Tibial artery (tissue), 4 donors: Measurements from ENCODE around the gene SESN2.
A peak's percentile ranks its signal among the peaks of the same experiment; 100 is the strongest.

ENCODE experiments used
- DNase-seq, 2 donors: peaks; one replicate each; pipeline ENCODE4 v3.0.0-alpha.2; 2019
- H3K27ac ChIP-seq, 2 donors: fragments of 200-600 bp; sonication (generic) in 1 of 2; 1 replicate in 1 of 2; 2 replicates in 1 of 2; pipeline ENCODE4 v1.5.1; 2018 to 2019; ENCODE audit warnings: mild to moderate bottlenecking in 1 of 2
- H3K27me3 ChIP-seq, 2 donors: fragments of 200-600 bp; sonication (generic) in 1 of 2; one replicate each; pipeline versions ENCODE4 v1.5.1 to v1.6.0; 2016 to 2019
- H3K36me3 ChIP-seq, 3 donors: fragments of 200-600 bp; sonication (generic) in 2 of 3; one replicate each; pipeline ENCODE4 v1.5.1; 2016 to 2019; ENCODE audit warnings: mild to moderate bottlenecking in 2 of 3
- H3K4me1 ChIP-seq, 4 donors: fragments of 200-600 bp; sonication (generic) in 2 of 4; 1 replicate in 3 of 4; 2 replicates in 1 of 4; pipeline ENCODE4 v1.5.1; 2016 to 2019
- H3K4me3 ChIP-seq, 2 donors: fragments of 200-600 bp; sonication (generic) in 1 of 2; 1 replicate in 1 of 2; 2 replicates in 1 of 2; pipeline ENCODE4 v1.5.1; 2018 to 2019; ENCODE audit warnings: mild to moderate bottlenecking in 2 of 2
- H3K9me3 ChIP-seq, 3 donors: fragments of 200-600 bp; sonication (generic) in 1 of 3; one replicate each; pipeline ENCODE4 v1.5.1; 2016 to 2019
- CTCF ChIP-seq, 2 experiments: fragments of 200-600 bp in 1 of 2; fragments of 450-650 bp in 1 of 2; IDR thresholded peaks; one replicate each; pipeline ENCODE4 v1.5.1; 2017 to 2019; ENCODE audit warnings: antibody characterized with exemption in 2 of 2, mild to moderate bottlenecking in 1 of 2, moderate library complexity in 1 of 2
- intact Hi-C: fragments of 100-400 bp; cut with DNase I; formaldehyde crosslinking; loops from one replicate; pipeline ENCODE4 v1.15.0; 2023; ENCODE audit warnings: low total_unique reads

SESN2 gene

GRCh38 chr1:28257736-28258135 is 1.6 kb upstream of the SESN2 start:
- intact Hi-C loops = loop anchor here (5.0 to 10.0 kb wide), 2 partner anchors 110 to 247 kb away; partner anchors contain the start of genes PHACTR4 and RCC1
- H3K27ac ChIP-seq = no peak overlapping the region

GRCh38 chr1:28258628-28259251 is 578 bp upstream of the SESN2 start:
- peak overlapping the region; percentile 78 to 98 for H3K4me3 ChIP-seq
- H3K27ac ChIP-seq = peak overlapping the region; percentile 61 to 93
- no peak for TF ChIP-seq CTCF (IDR thresholded peaks at IDR 0.05)
- intact Hi-C loops = loop anchor here (5.0 to 10.0 kb wide), 2 partner anchors 109 to 246 kb away; partner anchors contain the start of genes PHACTR4 and RCC1
- peaks cover 0 to 27% (median 20%) of the 10 kb centered on the region in 4 donors for H3K4me1 ChIP-seq
- peaks cover 0 to 6% of the 10 kb centered on the region in 2 donors for H3K27me3 ChIP-seq
- no peaks in the 10 kb centered on the region for H3K9me3 ChIP-seq
- H3K36me3 ChIP-seq = no peaks in the 10 kb centered on the region
- no peak for DNase-seq

More at GRCh38 chr1:28257736-28258135, 1.6 kb upstream of the SESN2 start:
- Histone ChIP-seq H3K9me3 (no peaks in the 10 kb centered on the region), H3K4me1 (peaks cover 0 to 24% (median 18%) of the 10 kb centered on the region in 4 donors), H3K36me3 (no peaks in the 10 kb centered on the region), H3K27me3 (peaks cover 0 to 6% of the 10 kb centered on the region in 2 donors), H3K4me3 (no peak overlapping the region)
- TF ChIP-seq CTCF (IDR thresholded peaks at IDR 0.05) = no peak
- no peak for DNase-seq

- intact Hi-C loops = loop anchor here (5.0 to 10.0 kb wide), 2 partner anchors 107 to 245 kb away; partner anchors contain the start of genes PHACTR4 and RCC1
Observed at GRCh38 chr1:28259934-28260802, 850 bp downstream of the SESN2 start.

DNA sequence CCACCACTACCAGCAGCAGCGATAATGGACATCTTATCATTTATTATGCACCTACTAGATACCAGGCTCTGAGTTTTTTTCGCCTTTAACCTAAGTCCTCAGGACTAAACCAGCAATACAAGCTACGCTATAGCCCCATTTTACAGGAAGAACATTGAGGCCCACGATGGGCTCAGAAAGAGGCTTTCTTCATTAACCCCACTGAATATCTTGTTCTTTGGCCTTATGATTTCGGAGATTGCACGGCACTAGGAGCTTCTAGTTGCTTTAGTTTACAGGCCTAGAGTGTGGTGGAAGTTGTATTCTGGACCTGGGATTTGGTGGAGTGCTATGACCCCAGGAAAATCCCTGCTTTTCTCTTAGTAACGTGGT is 1.5 kb downstream of the SESN2 start:
- no peak for TF ChIP-seq CTCF (IDR thresholded peaks at IDR 0.05)
- no peaks in the 10 kb centered on the region for H3K27me3 ChIP-seq
- H3K4me3 ChIP-seq = peak overlapping the region; percentile 78 to 98
- DNase-seq = no peak
- H3K4me1 ChIP-seq = peaks cover 0 to 27% (median 20%) of the 10 kb centered on the region in 4 donors
- intact Hi-C loops = no loop called here
- H3K27ac ChIP-seq = peak overlapping the region; percentile 87 to 93
- H3K36me3 ChIP-seq = no peaks in the 10 kb centered on the region
- no peaks in the 10 kb centered on the region for H3K9me3 ChIP-seq

More at GRCh38 chr1:28259934-28260802, 850 bp downstream of the SESN2 start:
- DNase-seq = peak; percentile 76 to 90
- Histone ChIP-seq H3K27me3 (no peaks in the 10 kb centered on the region), H3K4me1 (peaks cover 0 to 27% (median 20%) of the 10 kb centered on the region in 4 donors), H3K4me3 (peak overlapping the region; percentile 78 to 98), H3K27ac (peak overlapping the region; percentile 87 to 93), H3K36me3 (no peaks in the 10 kb centered on the region), H3K9me3 (no peaks in the 10 kb centered on the region)
- TF ChIP-seq CTCF (IDR thresholded peaks at IDR 0.05) = no peak

DNA sequence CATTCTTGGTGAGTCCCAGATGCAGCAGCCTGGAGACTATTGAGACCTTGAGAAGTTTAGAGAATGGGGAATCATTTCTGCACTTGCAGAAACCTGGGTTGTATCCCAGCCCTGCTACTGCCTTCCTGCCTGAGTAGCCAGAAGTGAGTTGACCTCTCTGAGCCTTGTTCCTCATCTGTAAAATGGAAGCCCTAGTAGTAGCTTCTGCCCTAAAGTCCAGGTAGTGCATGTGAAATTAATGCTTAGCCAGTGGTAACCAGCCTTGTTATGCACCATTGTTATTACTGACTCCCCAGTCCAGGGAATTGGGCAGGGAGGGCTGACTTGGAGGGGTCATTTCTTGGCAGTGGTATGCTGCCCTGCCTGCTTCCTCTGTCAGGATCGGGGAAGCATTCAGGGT is 5.6 kb downstream of the SESN2 start:
- H3K9me3 ChIP-seq = no peaks in the 10 kb centered on the region
- no peak for TF ChIP-seq CTCF (IDR thresholded peaks at IDR 0.05)
- intact Hi-C loops = no loop called here
- DNase-seq = no peak
- H3K4me1 ChIP-seq = peaks cover 0 to 26% (median 14%) of the 10 kb centered on the region in 4 donors
- no peaks in the 10 kb centered on the region for H3K27me3 ChIP-seq
- H3K27ac ChIP-seq = no peak overlapping the region
- peaks cover 0 to 7% (median 3%) of the 10 kb centered on the region in 3 donors for H3K36me3 ChIP-seq
- no peak overlapping the region for H3K4me3 ChIP-seq
